GM12878 (cell line): ENCODE measurements around the gene IL23R. TPM values are rescaled to one million over a fixed set of nuclear protein-coding genes. Genes with fewer than 3 reads are reported as not detected.

Experiments used
- CHD2 ChIP-seq: IDR thresholded peaks from 2 replicates; pipeline ENCODE4 v1.6.1; 2011; ENCODE audit warnings: low read depth, low read length, improper control_type of control experiment, borderline replicate concordance
- CREM ChIP-seq: IDR thresholded peaks from 2 replicates; pipeline ENCODE4 v1.6.1; 2014; ENCODE audit warnings: antibody characterized with exemption, low read depth
- DPF2 ChIP-seq: fragments of 450-650 bp; IDR thresholded peaks from 2 replicates; pipeline ENCODE4 v1.6.1; 2017; ENCODE audit warnings: mild to moderate bottlenecking
- EED ChIP-seq: sonication (generic); IDR thresholded peaks from 2 replicates; pipeline ENCODE4 v1.6.1; 2016; ENCODE audit warnings: antibody characterized with exemption, low read depth
- HDGF ChIP-seq: fragments of 450-650 bp; IDR thresholded peaks from 2 replicates; pipeline ENCODE4 v1.6.1; 2016; ENCODE audit warnings: antibody characterized with exemption
- IKZF2 ChIP-seq, 2 experiments: fragments of 450-650 bp; IDR thresholded peaks; 2 replicates each; pipeline ENCODE4 v1.6.1; 2017; ENCODE audit warnings: mild to moderate bottlenecking in 2 of 2, moderate library complexity in 2 of 2
- IRF4 ChIP-seq: IDR thresholded peaks from 2 replicates; pipeline ENCODE4 v1.6.1; 2011; ENCODE audit warnings: low read depth, low read length
- JUNB ChIP-seq: IDR thresholded peaks from 2 replicates; pipeline ENCODE4 v1.6.1; 2016; ENCODE audit warnings: antibody characterized with exemption, mild to moderate bottlenecking
- NR2C1 ChIP-seq: fragments of 450-650 bp; IDR thresholded peaks from 2 replicates; pipeline ENCODE4 v1.6.1; 2017; ENCODE audit warnings: antibody characterized with exemption, mild to moderate bottlenecking, moderate library complexity
- PAX8 ChIP-seq: fragments of 450-650 bp; IDR thresholded peaks from 2 replicates; pipeline ENCODE4 v1.6.1; 2017; ENCODE audit warnings: mild to moderate bottlenecking, moderate library complexity
- RAD21 ChIP-seq: IDR thresholded peaks from 2 replicates; pipeline ENCODE4 v1.6.1; 2011; ENCODE audit warnings: mild to moderate bottlenecking, low read depth, low read length, moderate library complexity; ENCODE audit not compliant: insufficient read depth
- RCOR1 ChIP-seq: conservative IDR thresholded peaks from 2 replicates; pipeline ENCODE4 v1.6.1; 2012; ENCODE audit warnings: low read depth, low read length, improper control_type of control experiment
- RFX5 ChIP-seq: IDR thresholded peaks from 2 replicates; pipeline ENCODE4 v1.6.1; 2011; ENCODE audit warnings: low read depth, low read length, improper control_type of control experiment
- RUNX3 ChIP-seq: IDR thresholded peaks from 2 replicates; pipeline ENCODE4 v1.6.1; 2012; ENCODE audit warnings: low read length, inconsistent platforms
- SMARCA5 ChIP-seq: fragments of 450-650 bp; IDR thresholded peaks from 2 replicates; pipeline ENCODE4 v1.6.1; 2017; ENCODE audit warnings: mild to moderate bottlenecking
- SREBF2 ChIP-seq: IDR thresholded peaks from 2 replicates; pipeline ENCODE4 v1.6.1; 2012; ENCODE audit warnings: mild to moderate bottlenecking, low read length
- SUZ12 ChIP-seq: fragments of 200-600 bp; sonication (generic); IDR thresholded peaks from one replicate; pipeline ENCODE4 v1.6.1; 2018; ENCODE audit warnings: antibody characterized with exemption, mild to moderate bottlenecking; ENCODE audit not compliant: unreplicated experiment
- TAF1 ChIP-seq: IDR thresholded peaks from 2 replicates; pipeline ENCODE4 v1.6.1; 2011; ENCODE audit warnings: mild to moderate bottlenecking, low read depth, low read length, borderline replicate concordance
- YBX1 ChIP-seq: fragments of 450-650 bp; IDR thresholded peaks from 2 replicates; pipeline ENCODE4 v1.6.1; 2016; ENCODE audit warnings: antibody characterized with exemption
- YY1 ChIP-seq: IDR thresholded peaks from 2 replicates; pipeline ENCODE4 v1.6.1; 2011; ENCODE audit warnings: low read depth, mild to moderate bottlenecking, low read length
- ZNF24 ChIP-seq: fragments of 450-650 bp; IDR thresholded peaks from 2 replicates; pipeline ENCODE4 v1.6.1; 2017; ENCODE audit warnings: antibody characterized with exemption, mild to moderate bottlenecking
- polyA plus RNA-seq, 11 experiments: library from polyadenylated mRNA; depleted of rRNA in 4 of 11; unstranded in 6 of 11; stranded (reverse) in 5 of 11; fragments of >200 nt; fragmentation: Nextera tagmentation in 4 of 11; fragmentation: Illumina TruSeq in 1 of 11; extraction: Ambion mirVana in 4 of 11; extraction: Trizol in 1 of 11; gene quantifications; 1 replicate in 1 of 11; 2 replicates in 10 of 11; pipeline versions ENCODE4 v1.2.1 to v1.2.3, GENCODE V29; 2011 to 2016; ENCODE audit warnings: inconsistent platforms in 2 of 11, missing spikeins in 2 of 11, low read depth in 1 of 11
- total RNA-seq, 4 experiments: library from RNA; depleted of rRNA in 3 of 4; stranded (reverse); fragments of >200 nt in 3 of 4; fragmentation: Illumina TruSeq in 1 of 4; extraction: Trizol in 1 of 4; gene quantifications; 2 replicates each; pipeline versions ENCODE4 v1.2.1 to v1.2.3, GENCODE V29; 2013 to 2021
- TF ChIP-seq, protein P1 (sequence below), 3 experiments: IDR thresholded peaks in 2 of 3; conservative IDR thresholded peaks in 1 of 3; 2 replicates each; pipeline ENCODE4 v1.5.1; 2011; ENCODE audit warnings: low read depth in 3 of 3, low read length in 3 of 3, mild to moderate bottlenecking in 3 of 3, control low read depth in 2 of 3, moderate library complexity in 2 of 3, inconsistent platforms in 1 of 3, mixed read lengths in 1 of 3; ENCODE audit not compliant: control insufficient read depth in 2 of 3, insufficient read depth in 1 of 3; ENCODE audit errors: extremely low read depth in 1 of 3
- TF ChIP-seq, protein P2 (sequence below): IDR thresholded peaks from 2 replicates; pipeline ENCODE4 v1.6.1; 2012; ENCODE audit warnings: low read length, inconsistent platforms
- TF ChIP-seq, protein P3 (sequence below): fragments of 450-650 bp; formaldehyde crosslinking; IDR thresholded peaks from 2 replicates; pipeline ENCODE4 v1.4.0; 2022; ENCODE audit warnings: mild to moderate bottlenecking, moderate library complexity
- TF ChIP-seq, protein P4 (sequence below): fragments of 450-650 bp; IDR thresholded peaks from 2 replicates; pipeline ENCODE4 v1.6.1; 2017; ENCODE audit warnings: mild to moderate bottlenecking

The IL23R gene
- total and polyA plus RNA-seq, 10 of the 15 experiments (the other 5 are each of a cell fraction or from before 2014, with no cell fraction given) = 0.16 to 6.4 (median 0.59) TPM

DNA sequence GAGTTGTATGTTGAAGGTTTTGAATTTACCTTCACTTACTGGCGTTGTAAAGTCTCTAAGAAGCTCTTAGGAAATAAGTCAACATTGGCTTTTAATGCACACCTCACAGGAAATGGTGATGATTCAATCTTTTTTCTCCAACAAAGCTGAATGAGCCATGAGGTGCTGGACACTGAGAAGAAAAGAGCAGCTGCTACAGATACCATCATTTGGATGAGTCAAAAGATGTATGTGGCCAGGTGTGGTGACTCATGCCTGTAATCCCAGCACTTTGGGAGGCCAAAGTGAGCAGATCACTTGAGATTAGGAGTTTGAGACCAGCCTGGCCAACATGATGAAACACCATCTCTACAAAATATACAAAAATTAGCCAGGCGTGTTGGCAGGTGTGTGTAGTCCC, 3.3 kb upstream of the IL23R start (continued):
- TF ChIP-seq, protein P1, sequence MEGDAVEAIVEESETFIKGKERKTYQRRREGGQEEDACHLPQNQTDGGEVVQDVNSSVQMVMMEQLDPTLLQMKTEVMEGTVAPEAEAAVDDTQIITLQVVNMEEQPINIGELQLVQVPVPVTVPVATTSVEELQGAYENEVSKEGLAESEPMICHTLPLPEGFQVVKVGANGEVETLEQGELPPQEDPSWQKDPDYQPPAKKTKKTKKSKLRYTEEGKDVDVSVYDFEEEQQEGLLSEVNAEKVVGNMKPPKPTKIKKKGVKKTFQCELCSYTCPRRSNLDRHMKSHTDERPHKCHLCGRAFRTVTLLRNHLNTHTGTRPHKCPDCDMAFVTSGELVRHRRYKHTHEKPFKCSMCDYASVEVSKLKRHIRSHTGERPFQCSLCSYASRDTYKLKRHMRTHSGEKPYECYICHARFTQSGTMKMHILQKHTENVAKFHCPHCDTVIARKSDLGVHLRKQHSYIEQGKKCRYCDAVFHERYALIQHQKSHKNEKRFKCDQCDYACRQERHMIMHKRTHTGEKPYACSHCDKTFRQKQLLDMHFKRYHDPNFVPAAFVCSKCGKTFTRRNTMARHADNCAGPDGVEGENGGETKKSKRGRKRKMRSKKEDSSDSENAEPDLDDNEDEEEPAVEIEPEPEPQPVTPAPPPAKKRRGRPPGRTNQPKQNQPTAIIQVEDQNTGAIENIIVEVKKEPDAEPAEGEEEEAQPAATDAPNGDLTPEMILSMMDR (IDR thresholded peaks at IDR 0.05 in 2 of 3, conservative IDR thresholded peaks at IDR 0.05 in 1 of 3; ENCODE audit: control insufficient read depth in 2 of 3, extremely low read depth in 1 of 3, insufficient read depth in 1 of 3, low read depth in 3 of 3, low read length in 3 of 3) = no peak
- TF ChIP-seq IKZF2 (IDR thresholded peaks at IDR 0.05) (0 out of 4 replicates have a peak, but pooled peaks of 1 of the 2 experiments have one; percentile 27), EED (peak; percentile 53), IRF4 (peak; percentile 44; the same call in 1 of the 2 replicates), ZNF24 (no peak), PAX8 (no peak), SUZ12 (no peak), YY1 (no peak), SMARCA5 (no peak), SREBF2 (no peak), NR2C1 (no peak), TAF1 (no peak), HDGF (no peak), CHD2 (no peak), JUNB (peak; percentile 90), YBX1 (no peak), RUNX3 (0 out of 2 replicates have a peak, but pooled peaks have one; percentile 20), DPF2 (0 out of 2 replicates have a peak, but pooled peaks have one; percentile 34), RAD21 (no peak), RFX5 (no peak), RCOR1 (no peak), CREM (peak; percentile 57; the same call in 1 of the 2 replicates)
- TF ChIP-seq, protein P2, sequence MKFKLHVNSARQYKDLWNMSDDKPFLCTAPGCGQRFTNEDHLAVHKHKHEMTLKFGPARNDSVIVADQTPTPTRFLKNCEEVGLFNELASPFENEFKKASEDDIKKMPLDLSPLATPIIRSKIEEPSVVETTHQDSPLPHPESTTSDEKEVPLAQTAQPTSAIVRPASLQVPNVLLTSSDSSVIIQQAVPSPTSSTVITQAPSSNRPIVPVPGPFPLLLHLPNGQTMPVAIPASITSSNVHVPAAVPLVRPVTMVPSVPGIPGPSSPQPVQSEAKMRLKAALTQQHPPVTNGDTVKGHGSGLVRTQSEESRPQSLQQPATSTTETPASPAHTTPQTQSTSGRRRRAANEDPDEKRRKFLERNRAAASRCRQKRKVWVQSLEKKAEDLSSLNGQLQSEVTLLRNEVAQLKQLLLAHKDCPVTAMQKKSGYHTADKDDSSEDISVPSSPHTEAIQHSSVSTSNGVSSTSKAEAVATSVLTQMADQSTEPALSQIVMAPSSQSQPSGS = peak; percentile 61; the same call in 1 of the 2 replicates
- TF ChIP-seq, protein P3, sequence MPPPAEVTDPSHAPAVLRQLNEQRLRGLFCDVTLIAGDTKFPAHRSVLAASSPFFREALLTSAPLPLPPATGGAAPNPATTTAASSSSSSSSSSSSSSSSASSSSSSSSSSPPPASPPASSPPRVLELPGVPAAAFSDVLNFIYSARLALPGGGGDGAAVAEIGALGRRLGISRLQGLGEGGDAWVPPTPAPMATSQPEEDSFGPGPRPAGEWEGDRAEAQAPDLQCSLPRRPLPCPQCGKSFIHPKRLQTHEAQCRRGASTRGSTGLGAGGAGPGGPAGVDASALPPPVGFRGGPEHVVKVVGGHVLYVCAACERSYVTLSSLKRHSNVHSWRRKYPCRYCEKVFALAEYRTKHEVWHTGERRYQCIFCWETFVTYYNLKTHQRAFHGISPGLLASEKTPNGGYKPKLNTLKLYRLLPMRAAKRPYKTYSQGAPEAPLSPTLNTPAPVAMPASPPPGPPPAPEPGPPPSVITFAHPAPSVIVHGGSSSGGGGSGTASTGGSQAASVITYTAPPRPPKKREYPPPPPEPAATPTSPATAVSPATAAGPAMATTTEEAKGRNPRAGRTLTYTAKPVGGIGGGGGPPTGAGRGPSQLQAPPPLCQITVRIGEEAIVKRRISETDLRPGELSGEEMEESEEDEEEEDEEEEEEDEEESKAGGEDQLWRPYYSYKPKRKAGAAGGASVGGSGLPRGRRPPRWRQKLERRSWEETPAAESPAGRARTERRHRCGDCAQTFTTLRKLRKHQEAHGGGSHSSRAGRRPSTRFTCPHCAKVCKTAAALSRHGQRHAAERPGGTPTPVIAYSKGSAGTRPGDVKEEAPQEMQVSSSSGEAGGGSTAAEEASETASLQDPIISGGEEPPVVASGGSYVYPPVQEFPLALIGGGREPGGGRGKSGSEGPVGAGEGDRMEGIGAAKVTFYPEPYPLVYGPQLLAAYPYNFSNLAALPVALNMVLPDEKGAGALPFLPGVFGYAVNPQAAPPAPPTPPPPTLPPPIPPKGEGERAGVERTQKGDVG = no peak
- TF ChIP-seq, protein P4, sequence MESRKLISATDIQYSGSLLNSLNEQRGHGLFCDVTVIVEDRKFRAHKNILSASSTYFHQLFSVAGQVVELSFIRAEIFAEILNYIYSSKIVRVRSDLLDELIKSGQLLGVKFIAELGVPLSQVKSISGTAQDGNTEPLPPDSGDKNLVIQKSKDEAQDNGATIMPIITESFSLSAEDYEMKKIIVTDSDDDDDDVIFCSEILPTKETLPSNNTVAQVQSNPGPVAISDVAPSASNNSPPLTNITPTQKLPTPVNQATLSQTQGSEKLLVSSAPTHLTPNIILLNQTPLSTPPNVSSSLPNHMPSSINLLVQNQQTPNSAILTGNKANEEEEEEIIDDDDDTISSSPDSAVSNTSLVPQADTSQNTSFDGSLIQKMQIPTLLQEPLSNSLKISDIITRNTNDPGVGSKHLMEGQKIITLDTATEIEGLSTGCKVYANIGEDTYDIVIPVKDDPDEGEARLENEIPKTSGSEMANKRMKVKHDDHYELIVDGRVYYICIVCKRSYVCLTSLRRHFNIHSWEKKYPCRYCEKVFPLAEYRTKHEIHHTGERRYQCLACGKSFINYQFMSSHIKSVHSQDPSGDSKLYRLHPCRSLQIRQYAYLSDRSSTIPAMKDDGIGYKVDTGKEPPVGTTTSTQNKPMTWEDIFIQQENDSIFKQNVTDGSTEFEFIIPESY = no peak
